Colonic mucosa (tissue), 4 donors: ENCODE data around the gene JTB. TPM values are rescaled to one million over a fixed set of nuclear protein-coding genes. Genes with fewer than 3 reads are reported as not detected.

Experiments
- DNase-seq: peaks from one replicate; pipeline ENCODE4 v3.0.0-alpha.2; 2020
- H3K27ac ChIP-seq: fragments of 200-600 bp; one replicate; pipeline ENCODE4 v1.8.0; 2021
- H3K27me3 ChIP-seq: fragments of 200-600 bp; one replicate; pipeline ENCODE4 v1.8.0; 2021
- H3K36me3 ChIP-seq: fragments of 200-600 bp; one replicate; pipeline ENCODE4 v1.8.0; 2021
- H3K4me1 ChIP-seq: fragments of 200-600 bp; one replicate; pipeline ENCODE4 v1.8.0; 2021; ENCODE audit warnings: mild to moderate bottlenecking
- H3K4me3 ChIP-seq: fragments of 200-600 bp; one replicate; pipeline ENCODE4 v1.8.0; 2021
- H3K9ac ChIP-seq, 2 donors: one replicate each; pipeline ENCODE4 v1.7.0; 2013; ENCODE audit warnings: control low read depth in 2 of 2, low read depth in 2 of 2, low read length in 2 of 2
- H3K9me3 ChIP-seq: fragments of 200-600 bp; one replicate; pipeline ENCODE4 v1.8.0; 2021
- CTCF ChIP-seq: fragments of 200-600 bp; IDR thresholded peaks from one replicate; pipeline ENCODE4 v1.8.0; 2022; ENCODE audit warnings: antibody characterized with exemption, mild to moderate bottlenecking
- intact Hi-C: fragments of 100-400 bp; cut with DNase I; formaldehyde crosslinking; loops from one replicate; pipeline ENCODE4 v1.14.1; 2022
- total RNA-seq, 2 donors: library from RNA; stranded (reverse); fragmentation: NEBNext Ultra II Directional in 1 of 2; extraction: Animal tissue kit (Norgen Biotek cat#: 25700) in 1 of 2; gene quantifications; one replicate each; pipeline ENCODE4 v1.2.1, GENCODE V29; 2021
- donor health status: healthy.
- donor health status: DM: no; HTN: no; CAD: no.
- donor health status: DM: no; HTN: no; CAD: no.

JTB gene
- total RNA-seq, 2 donors from 2014 or later: 133 to 245 TPM

GRCh38 chr1:153957744-153958110 is 19.7 kb downstream of the JTB start:
- TF ChIP-seq CTCF: no peak
- peak overlapping the region; percentile 80 for H3K4me3 ChIP-seq
- no peaks in the 10 kb centered on the region for H3K27me3 ChIP-seq
- peak overlapping the region; percentile 92 to 95 for H3K9ac ChIP-seq
- intact Hi-C loops: no loop called here
- peak; percentile 47 for DNase-seq
- peaks cover 14% of the 10 kb centered on the region for H3K4me1 ChIP-seq
- peaks cover 12% of the 10 kb centered on the region for H3K36me3 ChIP-seq
- H3K27ac ChIP-seq: peak overlapping the region; percentile 98
- H3K9me3 ChIP-seq: no peaks in the 10 kb centered on the region

GRCh38 chr1:153956997-153957715 is 20.3 kb downstream of the JTB start:
- Histone ChIP-seq H3K27ac (peak overlapping the region; percentile 98), H3K36me3 (peaks cover 17% of the 10 kb centered on the region), H3K9me3 (no peaks in the 10 kb centered on the region), H3K4me1 (peaks cover 11% of the 10 kb centered on the region), H3K9ac (peak overlapping the region; percentile 92 to 95), H3K4me3 (peak overlapping the region; percentile 80), H3K27me3 (no peaks in the 10 kb centered on the region)
- no peak for DNase-seq
- intact Hi-C loops: no loop called here
- TF ChIP-seq CTCF: no peak

GRCh38 chr1:153954826-153955225 is 22.6 kb downstream of the JTB start:
- DNase-seq: no peak
- H3K27me3 ChIP-seq: no peaks in the 10 kb centered on the region
- no peak overlapping the region for H3K9ac ChIP-seq
- H3K27ac ChIP-seq: no peak overlapping the region
- peaks cover 6% of the 10 kb centered on the region for H3K36me3 ChIP-seq
- H3K9me3 ChIP-seq: no peaks in the 10 kb centered on the region
- TF ChIP-seq CTCF: no peak
- peaks cover 8% of the 10 kb centered on the region for H3K4me1 ChIP-seq
- no peak overlapping the region for H3K4me3 ChIP-seq
- intact Hi-C loops: no loop called here

GRCh38 chr1:153953859-153954365 is 23.6 kb downstream of the JTB start:
- H3K36me3 ChIP-seq: peaks cover 5% of the 10 kb centered on the region
- no peak for TF ChIP-seq CTCF
- H3K27ac ChIP-seq: no peak overlapping the region
- no peaks in the 10 kb centered on the region for H3K27me3 ChIP-seq
- DNase-seq: no peak
- no peak overlapping the region for H3K4me3 ChIP-seq
- no peak overlapping the region for H3K9ac ChIP-seq
- H3K4me1 ChIP-seq: peaks cover 1% of the 10 kb centered on the region
- intact Hi-C loops: no loop called here
- H3K9me3 ChIP-seq: no peaks in the 10 kb centered on the region

GRCh38 chr1:153951801-153952200 is 25.7 kb downstream of the JTB start:
- no peak for DNase-seq
- peaks cover 5% of the 10 kb centered on the region for H3K36me3 ChIP-seq

More at GRCh38 chr1:153951801-153952200, 25.7 kb downstream of the JTB start:
- H3K4me1 ChIP-seq: peaks cover 3% of the 10 kb centered on the region
- no peaks in the 10 kb centered on the region for H3K27me3 ChIP-seq
- H3K27ac ChIP-seq: no peak overlapping the region
- no peak overlapping the region for H3K9ac ChIP-seq
- no peak for TF ChIP-seq CTCF
- no peak overlapping the region for H3K4me3 ChIP-seq
- no peaks in the 10 kb centered on the region for H3K9me3 ChIP-seq
- intact Hi-C loops: no loop called here
